Endothelial cell of umbilical vein (primary cell): ENCODE results near the gene CDH3. TPM values are rescaled to one million over a fixed set of nuclear protein-coding genes. Genes with fewer than 3 reads are reported as not detected.

Experiments
- BruUV-seq: library from RNA; stranded (reverse); fragments of 400-500 nt; replicated peaks from 2 replicates; lab custom pipeline; 2021; lab: Mats Ljungman, UMichigan
- CTCF ChIA-PET: fragments of 300-600, 350-600 bp; sonication (Branson Sonifier 250); formaldehyde crosslinking; loops from one replicate; lab custom pipeline; 2021; ENCODE audit warnings: antibody characterized with exemption, inconsistent platforms; lab: Charles Lee
- POLR2A ChIA-PET: fragments of 300-600, 350-600 bp; sonication (Branson Sonifier 250); formaldehyde crosslinking; loops from one replicate; lab custom pipeline; 2021; ENCODE audit warnings: antibody characterized with exemption, inconsistent platforms; lab: Charles Lee
- DNase-seq: peaks from one replicate; pipeline ENCODE4 v3.0.0-alpha.2; 2011; ENCODE audit warnings: low read depth, low spot score
- FAIRE-seq: peaks from 2 replicates; lab custom pipeline; 2011; peaks lifted over from hg19 to GRCh38; lab: Jason Lieb, UNC
- H2AFZ ChIP-seq: 2 replicates; pipeline ENCODE4 v1.6.0; 2012; ENCODE audit warnings: low read depth, low read length, control low read depth, inconsistent platforms
- H3K27ac ChIP-seq: 2 replicates; pipeline ENCODE4 v1.5.1; 2011; ENCODE audit warnings: low read depth, mild to moderate bottlenecking, control low read depth, low read length, moderate library complexity; ENCODE audit not compliant: insufficient read depth
- H3K27me3 ChIP-seq, 2 experiments: 2 replicates each; pipeline versions ENCODE4 v1.6.0 to v1.6.1; 2011; ENCODE audit warnings: low read length in 2 of 2, mixed read lengths in 1 of 2; ENCODE audit not compliant: control insufficient read depth in 2 of 2, insufficient read depth in 2 of 2
- H3K36me3 ChIP-seq, 2 experiments: 2 replicates in 1 of 2; 3 replicates in 1 of 2; pipeline ENCODE4 v1.5.1; 2011; ENCODE audit warnings: low read length in 2 of 2, mild to moderate bottlenecking in 1 of 2, moderate library complexity in 1 of 2; ENCODE audit not compliant: control insufficient read depth in 2 of 2, insufficient read depth in 2 of 2; ENCODE audit errors: extremely low read depth in 1 of 2
- H3K4me1 ChIP-seq: 3 replicates; pipeline ENCODE4 v1.5.1; 2011; ENCODE audit warnings: mild to moderate bottlenecking, low read length; ENCODE audit not compliant: control insufficient read depth, insufficient read depth; ENCODE audit errors: extremely low read depth
- H3K4me2 ChIP-seq: 2 replicates; pipeline ENCODE4 v1.6.1; 2011; ENCODE audit warnings: low read length, control low read depth, mixed read lengths; ENCODE audit not compliant: insufficient read depth
- H3K4me3 ChIP-seq, 3 experiments: fragments of 200-600 bp in 1 of 3; sonication (generic), shearing (Covaris generic) in 1 of 3; replicated peaks in 1 of 3; 2 replicates each; pipeline ENCODE4 v1.5.1; 2011 to 2016; ENCODE audit warnings: control low read depth in 3 of 3, low read length in 3 of 3, mild to moderate bottlenecking in 2 of 3, inconsistent platforms in 1 of 3, low read depth in 1 of 3, moderate library complexity in 1 of 3; ENCODE audit not compliant: insufficient read depth in 1 of 3
- H3K79me2 ChIP-seq: 2 replicates; pipeline ENCODE4 v1.6.0; 2012; ENCODE audit warnings: low read length, inconsistent platforms; ENCODE audit not compliant: control insufficient read depth, insufficient read depth
- H3K9ac ChIP-seq: replicated peaks from 2 replicates; pipeline ENCODE3; 2011; ENCODE audit warnings: low read length, control low read depth; ENCODE audit not compliant: insufficient read depth; ENCODE audit errors: extremely low read depth
- H3K9me1 ChIP-seq: replicated peaks from 3 replicates; pipeline ENCODE4 v1.6.0; 2011; ENCODE audit warnings: mild to moderate bottlenecking, low read length; ENCODE audit not compliant: control insufficient read depth, insufficient read depth; ENCODE audit errors: extremely low read depth
- H3K9me3 ChIP-seq: replicated peaks from 2 replicates; pipeline ENCODE4 v1.5.1; 2012; ENCODE audit warnings: low read length, inconsistent platforms; ENCODE audit not compliant: control insufficient read depth, insufficient read depth
- H4K20me1 ChIP-seq: replicated peaks from 2 replicates; pipeline ENCODE3; 2011; ENCODE audit warnings: mild to moderate bottlenecking, low read length; ENCODE audit not compliant: control insufficient read depth, insufficient read depth; ENCODE audit errors: extremely low read depth
- CTCF ChIP-seq, 2 donors: IDR thresholded peaks; 1 replicate in 1 of 2; 2 replicates in 1 of 2; pipeline ENCODE4 v1.5.1; 2011; ENCODE audit warnings: low read length in 2 of 2, mild to moderate bottlenecking in 2 of 2, moderate library complexity in 2 of 2, control low read depth in 1 of 2, inconsistent platforms in 1 of 2, low read depth in 1 of 2; ENCODE audit not compliant: insufficient read depth in 1 of 2; ENCODE audit errors: extremely low read depth in 1 of 2
- EZH2 ChIP-seq: IDR thresholded peaks from 2 replicates; pipeline ENCODE4 v1.6.1; 2012; ENCODE audit warnings: borderline replicate concordance, low read depth, mild to moderate bottlenecking, moderate library complexity, low read length, inconsistent platforms; ENCODE audit not compliant: severe bottlenecking
- FOS ChIP-seq: IDR thresholded peaks from 2 replicates; pipeline ENCODE4 v1.6.1; 2011; ENCODE audit warnings: mild to moderate bottlenecking, low read length, moderate library complexity, borderline replicate concordance; ENCODE audit not compliant: insufficient read depth
- GATA2 ChIP-seq: IDR thresholded peaks from 2 replicates; pipeline ENCODE4 v1.7.0; 2011; ENCODE audit warnings: low read depth, mild to moderate bottlenecking, moderate library complexity, mixed read lengths, low read length; ENCODE audit not compliant: insufficient read length, insufficient read depth
- JUN ChIP-seq: IDR thresholded peaks from 2 replicates; pipeline ENCODE4 v1.6.1; 2011; ENCODE audit warnings: borderline replicate concordance, low read depth; ENCODE audit not compliant: insufficient read length, insufficient read depth
- MAX ChIP-seq: IDR thresholded peaks from 2 replicates; pipeline ENCODE4 v1.6.1; 2011; ENCODE audit not compliant: insufficient read depth, insufficient read length
- MYC ChIP-seq: IDR thresholded peaks from one replicate; pipeline ENCODE4 v1.6.1; 2011; ENCODE audit warnings: mild to moderate bottlenecking, low read depth, low read length
- POLR2A ChIP-seq: IDR thresholded peaks from 2 replicates; pipeline ENCODE4 v1.6.1; 2012; ENCODE audit warnings: low read depth, mild to moderate bottlenecking, control low read depth, low read length
- POLR2AphosphoS5 ChIP-seq: IDR thresholded peaks from 2 replicates; pipeline ENCODE4 v1.6.1; 2012; ENCODE audit warnings: low read depth, mild to moderate bottlenecking, control low read depth, low read length, moderate library complexity; ENCODE audit not compliant: insufficient read depth
- dilution Hi-C: fragments of 300-500 bp; cut with MboI; formaldehyde crosslinking; loops from one replicate; pipeline ENCODE4 v1.15.0; 2019; ENCODE audit warnings: low sequenced_read_pairs; ENCODE audit not compliant: extremely low pct_ligation_motif_present
- intact Hi-C: fragments of 100-400 bp; cut with micrococcal nuclease; formaldehyde crosslinking; loops from one replicate; pipeline ENCODE4 v1.10.0; 2022
- polyA plus RNA-seq, 4 experiments: library from polyadenylated mRNA; depleted of rRNA in 3 of 4; stranded (reverse) in 3 of 4; unstranded in 1 of 4; fragments of >200 nt; gene quantifications; 2 replicates each; pipeline versions ENCODE4 v1.2.1 to v1.2.3, GENCODE V29; 2011 to 2012; ENCODE audit warnings: missing spikeins in 1 of 4
- total RNA-seq: library from RNA; stranded (reverse); gene quantifications from 2 replicates; pipeline ENCODE4 v1.2.3, GENCODE V29; 2021

The CDH3 gene
- total and polyA plus RNA-seq, 2 donors (not counting 3 experiments of a cell fraction or from before 2014, with no cell fraction given), result 0.03 TPM; not detected in 1

- ChIA-PET CTCF (interaction anchor here (1.0 kb wide), 1 partner anchor 28 kb away, joined by 3 read pairs; no protein-coding TSS in a partner anchor), POLR2A (no interaction called here)
- intact Hi-C loops, result no loop called here
- no peak for TF ChIP-seq POLR2AphosphoS5
- TF ChIP-seq GATA2, result no peak
- TF ChIP-seq FOS, result no peak
- no peak for TF ChIP-seq JUN
- TF ChIP-seq CTCF (IDR thresholded peaks at IDR 0.05; ENCODE audit: extremely low read depth in 1 of 2, insufficient read depth in 1 of 2, low read depth in 1 of 2, low read length in 2 of 2), result no peak
- no peak for TF ChIP-seq POLR2A
- no peak for TF ChIP-seq MAX
- TF ChIP-seq EZH2, result no peak
- no peak for TF ChIP-seq MYC
- BruUV-seq, result no TSS peak
- no peak for DNase-seq
- Histone ChIP-seq H3K9ac (no peak overlapping the region), H3K27me3 (no peaks in the 10 kb centered on the region), H3K79me2 (no peaks in the 10 kb centered on the region), H3K4me3 (no peak overlapping the region), H4K20me1 (no peaks in the 10 kb centered on the region), H3K4me2 (no peak overlapping the region), H3K9me1 (no peaks in the 10 kb centered on the region), H2AFZ (no peak overlapping the region), H3K36me3 (no peaks in the 10 kb centered on the region), H3K9me3 (no peaks in the 10 kb centered on the region), H3K27ac (no peak overlapping the region), H3K4me1 (peaks cover 3% of the 10 kb centered on the region)
- no peak for FAIRE-seq
- dilution Hi-C loops, result no loop called here
Measured at GRCh38 chr16:68696514-68696913, 51.4 kb downstream of the CDH3 start.
